ENCODE data around the gene GLIPR2.
A peak's percentile ranks its signal among the peaks of the same experiment; 100 is the strongest.
"Not testable (repeated sequence)": the region's sequence is repeated elsewhere in the genome, so short reads cannot be mapped to it uniquely, and the experiment has no call there.

GLIPR2 gene

DNA sequence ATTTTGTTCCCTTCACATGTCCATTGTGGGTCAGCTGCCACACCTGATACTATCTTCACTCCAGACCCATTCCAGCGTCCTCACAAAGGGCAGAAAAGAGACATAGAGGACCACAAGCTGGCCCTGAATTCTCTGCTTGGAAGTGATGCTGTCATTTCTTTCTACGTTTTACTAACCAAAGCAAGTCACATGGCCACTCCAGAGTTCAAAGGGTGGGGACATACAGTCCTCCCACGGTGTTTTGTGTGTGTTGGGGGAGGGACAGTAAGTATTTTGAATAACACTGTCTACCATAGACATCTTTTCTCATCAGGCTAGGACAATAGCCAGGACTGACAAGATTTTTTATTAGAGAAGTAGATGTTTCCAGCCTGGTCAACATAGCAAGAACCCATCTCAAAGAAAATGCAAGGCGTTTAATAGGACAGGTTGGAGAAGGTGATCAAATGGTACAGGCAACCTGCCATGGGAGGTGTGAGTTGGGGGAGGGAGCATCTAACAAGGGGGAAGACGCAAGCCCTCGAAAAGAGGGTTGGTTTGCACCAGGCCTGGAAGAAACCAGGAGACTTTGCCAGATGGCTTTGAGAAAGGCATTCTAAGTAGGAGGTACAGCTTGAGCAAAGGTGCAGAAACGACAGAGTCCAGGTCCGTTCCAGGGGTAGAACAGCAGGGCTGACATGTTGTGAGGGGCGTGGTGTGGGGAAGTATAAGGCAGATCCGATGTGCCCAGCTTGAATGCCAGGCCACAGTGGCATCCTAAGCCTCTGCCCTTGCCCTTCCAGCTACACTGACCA lies 11.3 kb upstream of the GLIPR2 start:
- no peak for DNase-seq

GRCh38 chr9:36126016-36126730 lies 10.4 kb upstream of the GLIPR2 start:
- no peak for DNase-seq

DNA sequence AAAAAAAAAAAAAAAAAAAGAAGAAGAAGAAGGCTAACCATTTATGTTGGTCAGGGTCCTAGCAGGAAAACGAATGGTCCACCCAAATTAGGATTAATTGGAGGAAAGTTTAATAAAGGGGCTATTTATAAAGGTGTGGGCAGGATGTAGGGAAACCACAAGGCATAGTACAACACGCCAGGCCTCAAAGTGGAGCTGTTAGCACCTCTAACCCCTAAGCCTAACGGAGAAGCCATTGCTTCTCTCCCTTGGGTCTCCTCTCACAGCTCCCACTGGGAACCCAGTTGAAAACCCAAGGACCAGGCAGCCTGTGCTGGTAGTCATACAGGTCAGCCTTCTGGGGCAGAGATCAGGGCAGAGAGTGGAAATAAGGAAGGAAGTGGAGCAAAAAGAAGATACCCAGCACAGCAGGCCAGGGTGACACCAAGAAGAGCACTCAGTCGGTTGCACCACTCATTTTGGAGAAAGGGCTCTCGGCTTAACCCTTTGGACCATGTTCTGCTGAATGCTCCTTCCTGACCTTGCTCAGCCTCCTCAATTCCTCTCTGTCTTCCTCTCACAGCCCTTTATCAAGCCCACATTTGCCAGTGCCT lies 8.8 kb upstream of the GLIPR2 start:
- DNase-seq: no peak

- no peak for DNase-seq
These were observed 8.2 kb upstream of the GLIPR2 start for GRCh38 chr9:36128349-36128748.

DNA sequence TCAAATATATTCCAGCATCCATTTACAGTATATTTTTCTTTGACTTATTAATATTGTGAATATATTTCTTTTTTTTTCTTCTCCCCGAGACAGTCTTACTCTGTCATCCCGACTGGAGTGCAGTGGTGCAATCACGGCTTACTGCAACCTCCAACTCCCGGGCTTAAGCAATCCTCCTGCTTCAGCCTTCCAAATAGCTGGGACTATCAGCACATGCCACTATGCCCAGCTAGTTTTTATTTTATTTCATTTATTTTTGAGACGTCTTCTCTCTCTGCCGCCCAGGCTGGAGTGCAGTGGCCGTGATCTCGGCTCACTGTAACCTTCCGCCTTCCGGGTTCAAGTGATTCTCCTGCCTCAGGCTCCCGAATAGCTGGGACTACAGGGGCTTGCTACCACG lies 7.4 kb upstream of the GLIPR2 start:
- DNase-seq: no peak

GRCh38 chr9:36131666-36132065 lies 4.9 kb upstream of the GLIPR2 start:
- DNase-seq: not testable (repeated sequence)

DNA sequence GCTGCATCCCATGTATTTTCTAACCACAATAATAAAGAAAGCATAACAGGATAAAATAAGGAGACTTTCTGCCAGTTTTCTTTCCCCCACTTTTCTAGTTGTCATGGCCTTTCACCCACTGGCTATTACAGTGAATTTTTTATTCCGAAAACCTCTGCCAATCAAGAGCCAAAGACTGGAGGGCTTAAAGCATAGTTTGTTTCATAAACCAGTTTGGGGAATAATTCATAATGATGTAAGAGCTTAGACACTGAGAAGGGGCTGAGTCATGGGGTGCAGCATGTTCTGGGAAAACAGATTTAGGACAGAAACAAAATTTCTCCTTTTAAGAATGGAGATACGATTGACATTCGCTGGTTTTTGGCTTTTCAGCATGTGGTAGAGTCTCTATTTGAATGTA lies 4.4 kb upstream of the GLIPR2 start:
- DNase-seq: no peak

DNA sequence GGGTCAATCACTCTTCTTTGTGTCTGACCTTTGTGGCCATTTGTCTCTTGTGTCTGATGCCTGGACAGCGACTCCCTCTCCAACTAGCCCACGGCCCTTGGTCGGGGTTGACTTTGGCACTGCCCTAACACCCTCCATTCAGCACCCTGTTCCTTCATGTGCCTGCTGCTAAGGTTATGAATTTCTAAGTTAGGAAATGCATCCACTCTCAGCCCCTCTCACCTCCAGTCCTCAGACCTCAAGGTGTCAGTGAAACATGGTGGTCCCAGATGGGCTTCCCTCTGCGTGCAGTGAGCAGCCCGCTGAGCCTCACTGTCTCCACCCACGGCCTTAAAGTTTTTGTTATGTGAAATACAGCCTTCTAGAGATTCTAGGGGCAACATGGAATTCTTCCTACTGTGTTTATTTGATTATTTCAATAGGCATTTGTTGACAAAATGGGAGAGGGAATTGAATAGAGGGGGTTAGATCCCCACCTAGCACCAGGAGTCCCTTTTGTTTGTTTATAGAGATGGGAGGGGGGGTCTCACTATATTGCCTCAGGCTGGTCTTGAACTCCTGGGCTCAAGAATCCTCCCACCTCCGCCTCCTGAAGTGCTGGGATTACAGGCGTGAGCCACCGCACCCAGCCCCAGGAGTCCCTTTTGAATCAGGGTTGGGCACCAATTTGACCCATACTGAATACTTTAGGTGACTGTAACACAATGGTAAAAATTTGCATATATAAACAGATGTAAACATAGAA lies 1.6 kb upstream of the GLIPR2 start:
- peak; percentile 57 for DNase-seq

DNA sequence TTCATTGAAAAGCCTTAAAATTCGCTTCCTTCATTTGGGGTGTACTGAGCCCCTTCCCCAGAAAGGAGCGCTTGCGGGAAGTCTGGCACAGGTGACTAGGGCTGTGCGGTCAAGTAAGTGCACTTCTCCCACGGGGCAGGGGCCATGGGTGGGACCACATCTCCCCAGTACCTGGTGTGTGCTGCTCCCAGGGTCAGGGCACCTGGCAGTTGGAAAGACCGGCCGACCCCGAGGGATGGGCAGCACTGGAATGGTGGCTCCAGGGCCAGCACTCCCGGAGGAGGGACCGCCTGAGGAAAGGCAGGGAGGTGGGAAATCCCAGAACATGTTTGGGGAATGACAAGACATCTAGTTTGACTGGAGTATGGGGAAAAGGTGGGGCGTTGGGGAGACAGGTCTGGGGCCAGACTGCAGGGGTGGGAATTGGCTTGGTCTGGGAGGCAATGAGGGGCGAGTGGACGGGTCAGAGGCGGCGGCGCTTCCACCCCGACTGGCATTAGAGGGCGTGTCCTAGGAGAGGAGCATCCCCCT lies 727 bp upstream of the GLIPR2 start:
- DNase-seq: no peak

GRCh38 chr9:36136894-36137391 lies 410 bp downstream of the GLIPR2 start:
- peak; percentile 32 for DNase-seq

GRCh38 chr9:36137392-36138004 lies 965 bp downstream of the GLIPR2 start:
- DNase-seq: no peak

DNA sequence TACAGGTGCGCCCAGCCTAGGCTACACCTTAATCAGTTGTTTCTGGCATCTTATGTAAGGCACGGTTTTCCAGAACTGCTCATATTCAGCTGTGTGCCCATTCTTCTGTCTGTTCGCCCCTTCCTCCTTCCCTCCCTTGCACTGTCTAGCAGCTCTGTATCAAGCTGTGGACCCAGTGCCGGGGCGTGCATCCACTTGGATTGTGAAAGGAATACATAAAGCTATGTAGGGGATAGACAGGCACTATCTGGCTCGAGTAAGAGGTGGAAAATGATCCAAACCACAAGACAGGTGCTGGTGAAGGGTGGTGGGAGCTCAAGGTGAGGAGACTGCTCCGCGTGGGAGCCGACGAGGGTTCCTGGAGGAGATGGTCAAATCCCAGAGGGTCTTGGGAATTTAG lies 2.0 kb downstream of the GLIPR2 start:
- DNase-seq: no peak

GRCh38 chr9:36138901-36139300 lies 2.4 kb downstream of the GLIPR2 start:
- DNase-seq: no peak

DNA sequence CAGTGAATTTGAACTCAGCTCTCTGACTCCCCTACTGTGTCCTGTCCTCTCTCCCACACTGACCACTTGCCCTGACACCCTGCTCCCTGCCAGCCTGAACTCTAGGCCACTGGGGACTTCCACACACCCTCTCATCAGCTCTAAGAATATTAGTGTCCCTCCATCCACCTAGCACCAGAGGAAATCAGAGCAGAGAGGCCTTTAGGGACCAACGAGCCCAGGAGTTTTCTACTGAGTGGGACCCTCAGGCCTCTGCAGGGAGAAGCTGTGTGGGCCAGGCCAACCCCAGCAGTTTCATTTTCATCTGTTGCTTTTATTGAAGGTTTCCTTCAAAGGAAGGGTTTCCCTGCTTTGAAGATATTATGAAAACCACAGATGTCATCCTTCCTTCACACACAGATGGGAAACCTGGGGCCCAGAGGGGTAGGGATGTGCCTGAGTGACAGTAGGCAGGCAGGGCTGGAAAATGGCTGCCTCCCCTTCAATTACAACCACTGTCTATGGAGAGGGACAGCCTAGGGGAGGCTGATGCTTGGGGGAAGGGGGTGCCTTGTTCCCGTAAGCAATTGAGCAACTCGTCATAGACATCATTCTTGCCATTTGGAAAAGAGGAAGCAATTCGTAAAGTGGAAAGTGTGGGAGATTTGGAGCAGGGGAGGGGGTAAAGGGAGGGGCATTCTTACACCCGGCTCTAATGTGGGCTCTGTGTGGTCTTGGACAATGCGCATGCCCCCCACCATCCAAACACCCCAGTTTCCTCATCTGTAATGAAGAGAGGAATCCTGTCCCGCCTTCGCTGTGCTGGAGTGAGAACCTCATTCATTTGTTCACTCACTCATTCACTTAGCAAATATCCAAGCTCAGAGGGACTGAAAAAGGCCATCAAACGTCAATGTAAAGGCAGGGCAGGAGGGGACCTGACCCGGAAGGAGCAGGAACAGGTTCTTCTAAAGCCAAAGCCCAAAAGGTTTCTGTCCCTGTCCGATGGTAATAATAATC lies 3.9 kb downstream of the GLIPR2 start:
- DNase-seq: no peak

DNA sequence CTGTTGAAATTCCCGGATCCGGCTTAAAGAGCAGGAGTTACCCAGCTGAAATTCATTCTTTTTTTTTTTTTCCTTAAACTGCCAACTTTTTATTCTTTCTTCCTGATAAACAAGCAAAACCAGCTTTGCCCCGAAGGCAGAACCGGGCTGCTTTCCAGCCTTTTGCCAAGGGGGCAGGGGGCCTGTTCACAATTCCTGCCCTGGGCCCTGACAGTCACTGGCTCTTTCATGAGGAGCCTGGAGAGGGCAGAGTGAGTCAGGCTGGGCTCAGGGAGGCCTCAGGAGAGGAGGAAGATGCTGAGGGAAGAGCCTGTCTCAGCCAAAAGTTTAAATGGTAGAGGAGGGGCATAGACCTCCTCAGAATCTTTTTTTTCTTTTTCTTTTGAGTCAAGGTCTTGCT lies 4.8 kb downstream of the GLIPR2 start:
- DNase-seq: no peak

DNA sequence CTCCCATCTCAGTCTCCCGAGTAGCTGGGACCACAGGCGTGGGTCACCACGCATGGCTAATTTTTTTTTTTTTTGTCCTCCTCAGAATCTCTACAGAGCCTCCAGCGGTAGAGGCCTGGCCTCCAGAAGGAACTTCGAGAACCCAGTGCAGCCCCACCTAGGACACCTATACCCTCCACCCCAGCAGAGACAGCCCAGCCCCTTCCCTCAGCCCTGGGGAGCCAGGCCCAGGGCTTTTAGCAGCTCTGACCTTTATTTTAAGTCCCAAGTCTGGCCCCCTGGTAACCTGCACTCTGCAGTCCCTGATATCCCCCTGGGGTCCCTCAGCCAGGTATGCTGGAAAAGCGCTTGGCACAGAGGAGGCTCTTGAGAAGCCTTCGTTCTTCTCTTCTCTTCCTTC lies 5.2 kb downstream of the GLIPR2 start:
- no peak for DNase-seq

DNA sequence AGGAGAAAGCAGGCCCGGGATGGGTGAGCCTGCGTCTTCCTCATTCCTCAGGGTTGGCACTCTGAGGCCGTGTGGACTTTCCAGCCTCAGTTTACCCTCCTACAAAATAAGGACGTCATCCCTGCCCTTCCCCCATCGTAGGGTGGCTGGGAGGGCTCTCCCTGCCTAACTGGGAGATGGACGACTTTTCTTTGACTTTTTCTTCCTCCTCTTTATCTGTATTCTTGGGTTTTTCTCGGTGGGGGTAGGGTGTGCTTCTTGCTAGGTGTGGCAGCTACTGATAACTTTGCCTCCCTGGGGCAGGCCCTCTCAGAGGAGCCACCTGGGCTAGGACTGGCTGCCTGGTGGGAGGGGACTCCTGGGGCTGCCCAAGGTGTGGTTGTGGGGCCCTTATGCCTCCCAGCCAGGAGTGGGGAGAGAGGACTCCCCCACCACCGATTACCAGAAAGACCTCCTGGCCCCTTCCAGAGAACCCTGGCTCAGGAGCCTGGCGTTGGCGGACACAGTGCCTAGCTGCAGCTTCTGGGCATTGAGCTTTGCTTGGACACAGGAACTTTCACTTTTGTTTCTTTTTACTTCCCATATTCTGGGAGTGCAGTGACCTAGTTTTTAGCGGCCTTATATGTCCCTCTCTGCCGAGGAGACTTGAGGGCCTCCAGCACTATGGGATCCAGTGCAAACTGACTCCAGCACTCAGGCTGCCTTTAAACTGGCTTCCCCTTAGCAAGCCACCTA lies 6.1 kb downstream of the GLIPR2 start:
- no peak for DNase-seq

DNA sequence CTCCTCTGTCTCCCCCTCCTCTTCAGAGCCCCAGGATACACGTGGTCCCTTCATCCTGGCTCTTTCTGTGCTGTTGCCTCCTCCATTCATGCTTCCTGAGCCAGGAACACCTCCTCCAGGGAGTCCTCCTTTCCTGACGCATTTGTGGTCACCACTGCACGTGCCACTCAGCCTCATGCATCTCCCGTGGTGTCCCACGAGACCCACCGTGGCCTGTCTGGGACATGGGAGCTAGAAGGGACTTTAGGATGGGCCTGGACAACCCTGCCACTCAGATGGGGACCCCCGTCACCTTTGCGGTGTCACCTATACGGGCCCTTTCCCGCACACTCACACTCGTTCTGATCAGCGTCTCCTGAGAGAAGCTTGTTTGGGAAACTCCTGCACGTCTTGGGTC lies 6.7 kb downstream of the GLIPR2 start:
- no peak for DNase-seq

GRCh38 chr9:36144309-36145232 lies 8.0 kb downstream of the GLIPR2 start:
- no peak for DNase-seq

Measured in NCI-H69 (cell line).